HG03108 (cell line): Measurements from ENCODE around the gene CHMP3.
"Not testable (repeated sequence)": the region's sequence is repeated elsewhere in the genome, so short reads cannot be mapped to it uniquely, and the experiment has no call there.

Experiments
- ATAC-seq: cut with Tn5 transposase; IDR thresholded peaks from one replicate; pipeline ENCODE4 v1.9.1; 2021; ENCODE audit warnings: moderate library complexity; ENCODE audit not compliant: unreplicated experiment

The CHMP3 gene

GRCh38 chr2:86549963-86550725 is 13.1 kb downstream of the CHMP3 start:
- ATAC-seq, result not testable (repeated sequence)

DNA sequence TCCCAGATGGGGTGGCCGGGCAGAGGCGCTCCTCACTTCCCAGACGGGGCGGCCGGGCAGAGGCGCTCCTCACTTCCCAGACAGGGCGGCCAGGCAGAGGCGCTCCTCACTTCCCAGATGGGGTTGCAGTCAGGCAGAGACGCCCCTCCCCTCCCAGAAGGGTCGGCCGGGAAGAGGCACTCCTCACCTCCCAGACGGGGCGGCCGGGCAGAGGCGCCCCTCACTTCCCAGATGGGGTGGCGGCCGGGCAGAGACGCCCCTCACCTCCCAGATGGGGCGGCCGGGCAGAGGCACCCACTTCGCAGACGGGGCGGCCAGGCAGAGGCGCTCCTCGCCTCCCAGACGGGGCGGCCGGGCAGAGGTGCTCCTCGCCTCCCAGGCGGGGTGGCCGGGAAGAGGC is 13.8 kb downstream of the CHMP3 start:
- not testable (repeated sequence) for ATAC-seq

DNA sequence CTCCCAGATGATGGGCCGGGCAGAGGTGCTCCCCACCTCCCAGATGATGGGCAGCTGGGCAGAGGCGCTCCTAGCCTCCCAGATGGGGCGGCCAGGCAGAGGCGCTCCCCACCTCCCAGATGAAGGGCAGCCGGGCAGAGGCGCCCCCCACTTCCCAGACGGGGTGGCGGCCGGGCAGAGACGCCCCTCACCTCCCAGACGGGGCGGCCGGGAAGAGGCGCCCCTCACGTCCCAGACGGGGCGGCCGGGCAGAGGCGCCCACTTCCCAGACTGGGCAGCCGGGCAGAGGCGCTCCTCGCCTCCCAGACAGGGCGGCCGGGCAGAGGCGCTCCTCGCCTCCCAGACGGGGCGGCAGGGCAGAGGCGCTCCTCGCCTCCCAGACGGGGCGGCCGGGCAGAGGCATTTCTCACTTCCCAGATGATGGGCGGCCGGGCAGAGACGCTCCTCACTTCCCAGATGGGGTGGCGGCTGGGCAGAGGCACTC is 14.3 kb downstream of the CHMP3 start:
- not testable (repeated sequence) for ATAC-seq

DNA sequence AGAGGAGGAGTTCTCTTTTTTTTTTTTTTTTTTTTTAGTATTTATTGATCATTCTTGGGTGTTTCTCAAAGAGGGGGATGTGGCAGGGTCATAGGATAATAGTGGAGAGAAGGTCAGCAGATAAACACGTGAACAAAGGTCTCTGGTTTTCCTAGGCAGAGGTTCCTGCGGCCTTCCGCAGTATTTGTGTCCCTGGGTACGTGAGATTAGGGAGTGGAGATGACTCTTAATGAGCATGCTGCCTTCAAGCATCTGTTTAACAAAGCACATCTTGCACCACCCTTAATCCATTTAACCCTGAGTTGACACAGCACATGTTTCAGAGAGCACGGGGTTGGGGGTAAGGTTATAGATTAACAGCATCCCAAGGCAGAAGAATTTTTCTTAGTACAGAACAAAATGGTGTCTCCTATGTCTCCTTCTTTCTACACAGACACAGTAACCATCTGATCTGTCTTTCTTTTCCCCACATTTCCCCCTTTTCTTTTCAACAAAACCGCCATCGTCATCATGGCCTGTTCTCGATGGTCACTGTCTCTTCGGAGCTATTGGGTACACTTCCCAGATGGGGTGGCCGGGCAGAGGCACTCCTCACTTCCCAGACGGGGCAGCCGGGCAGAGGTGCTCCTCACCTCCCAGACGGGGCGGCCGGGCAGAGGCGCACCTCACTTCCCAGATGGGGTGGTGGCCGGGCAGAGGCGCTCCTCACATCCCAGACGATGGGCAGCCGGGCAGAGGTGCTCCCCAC is 14.9 kb downstream of the CHMP3 start:
- not testable (repeated sequence) for ATAC-seq

DNA sequence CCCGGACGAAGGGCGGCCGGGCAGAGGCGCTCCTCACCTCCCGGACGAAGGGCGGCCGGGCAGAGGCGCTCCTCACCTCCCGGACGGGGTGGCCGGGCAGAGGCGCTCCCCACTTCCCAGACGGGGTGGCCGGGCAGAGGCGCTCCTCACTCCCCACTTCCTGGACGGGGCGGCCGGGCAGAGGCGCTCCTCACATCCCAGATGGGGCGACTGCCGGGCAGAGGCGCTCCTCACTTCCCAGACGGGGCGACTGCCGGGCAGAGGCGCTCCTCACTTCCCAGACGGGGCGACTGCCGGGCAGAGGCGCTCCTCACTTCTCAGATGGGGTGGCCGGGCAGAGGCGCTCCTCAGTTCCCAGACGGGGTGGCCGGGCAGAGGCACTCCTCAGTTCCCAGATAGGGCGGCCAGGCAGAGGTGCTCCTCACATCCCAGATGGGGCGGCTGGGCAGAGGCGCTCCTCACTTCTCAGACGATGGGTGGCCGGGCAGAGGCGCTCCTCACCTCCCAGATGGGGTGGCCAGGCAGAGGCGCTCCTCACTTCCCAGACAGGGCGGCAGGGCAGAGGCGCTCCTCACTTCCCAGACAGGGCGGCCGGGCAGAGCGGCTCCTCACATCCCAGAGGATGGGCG is 17.8 kb downstream of the CHMP3 start:
- ATAC-seq, result not testable (repeated sequence)

DNA sequence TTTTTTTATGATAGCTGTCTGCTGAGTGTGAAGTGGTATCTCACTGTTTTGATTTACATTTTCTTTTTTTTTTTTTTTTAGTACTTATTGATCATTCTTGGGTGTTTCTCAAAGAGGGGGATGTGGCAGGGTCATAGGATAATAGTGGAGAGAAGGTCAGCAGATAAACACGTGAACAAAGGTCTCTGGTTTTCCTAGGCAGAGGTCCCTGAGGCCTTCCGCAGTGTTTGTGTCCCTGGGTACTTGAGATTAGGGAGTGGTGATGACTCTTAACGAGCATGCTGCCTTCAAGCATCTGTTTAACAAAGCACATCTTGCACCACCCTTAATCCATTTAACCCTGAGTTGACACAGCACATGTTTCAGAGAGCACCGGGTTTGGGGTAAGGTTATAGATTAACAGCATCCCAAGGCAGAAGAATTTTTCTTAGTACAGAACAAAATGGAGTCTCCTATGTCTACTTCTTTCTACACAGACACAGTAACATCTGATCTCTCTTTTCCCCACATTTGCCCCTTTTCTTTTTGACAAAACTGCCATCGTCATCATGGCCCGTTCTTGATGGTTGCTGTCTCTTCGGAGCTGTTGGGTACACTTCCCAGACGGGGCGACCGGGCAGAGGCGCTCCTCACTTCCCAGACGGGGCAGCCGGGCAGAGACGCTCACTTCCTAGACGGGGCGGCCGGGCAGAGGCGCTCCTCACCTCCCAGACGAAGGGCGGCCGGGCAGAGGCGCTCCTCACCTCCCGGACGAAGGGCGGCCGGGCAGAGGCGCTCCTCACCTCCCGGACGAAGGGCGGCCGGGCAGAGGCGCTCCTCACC is 18.8 kb downstream of the CHMP3 start:
- not testable (repeated sequence) for ATAC-seq

- no peak for ATAC-seq
These were observed 19.4 kb downstream of the CHMP3 start for GRCh38 chr2:86543793-86544192.

GRCh38 chr2:86543335-86543734 is 19.9 kb downstream of the CHMP3 start:
- no peak for ATAC-seq

DNA sequence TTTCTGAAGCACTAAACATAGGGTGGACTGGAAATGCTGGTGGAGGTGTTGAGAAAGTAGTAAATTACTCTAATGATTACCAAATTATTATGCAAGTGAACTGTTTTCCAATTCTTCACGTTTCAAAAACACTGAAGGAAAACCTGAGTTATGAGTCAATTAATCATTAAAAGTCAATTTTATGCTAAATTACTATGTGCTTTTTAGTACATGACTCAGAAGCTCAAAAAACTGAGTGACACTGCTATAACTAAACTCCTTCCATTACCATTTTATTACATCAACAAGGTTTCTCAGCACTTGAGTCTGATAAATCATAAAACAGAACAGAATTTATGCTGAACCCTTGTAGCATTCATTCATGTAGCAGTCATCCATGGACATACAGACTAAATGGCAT is 20.4 kb downstream of the CHMP3 start:
- ATAC-seq, result no peak

- ATAC-seq, result no peak
These were observed 21.9 kb downstream of the CHMP3 start for GRCh38 chr2:86541334-86541733.

GRCh38 chr2:86533589-86533988 is 29.7 kb downstream of the CHMP3 start:
- no peak for ATAC-seq

- ATAC-seq, result no peak
These were observed 37.6 kb downstream of the CHMP3 start for GRCh38 chr2:86525421-86526340.

GRCh38 chr2:86523491-86523890 is 39.8 kb downstream of the CHMP3 start:
- ATAC-seq, result no peak

DNA sequence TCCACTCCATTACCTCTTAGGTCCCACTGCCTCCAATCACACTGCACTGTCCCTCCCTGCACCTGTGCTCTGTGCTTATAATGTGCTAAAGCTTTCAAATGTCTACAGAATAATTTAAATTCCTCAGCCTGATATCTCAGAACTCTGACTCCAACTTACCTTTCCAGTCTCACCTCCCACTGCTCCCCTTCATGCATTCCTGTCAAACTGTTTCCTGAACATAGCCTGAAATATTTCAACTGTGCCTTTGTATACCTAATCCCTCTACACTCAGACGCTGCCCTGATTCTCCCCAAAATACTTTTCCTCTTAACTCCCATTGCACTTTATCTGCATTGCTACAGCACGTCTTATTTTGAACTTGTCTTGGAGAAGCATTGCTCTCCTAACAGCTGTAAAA is 40.5 kb downstream of the CHMP3 start:
- no peak for ATAC-seq

GRCh38 chr2:86521922-86522321 is 41.3 kb downstream of the CHMP3 start:
- no peak for ATAC-seq

DNA sequence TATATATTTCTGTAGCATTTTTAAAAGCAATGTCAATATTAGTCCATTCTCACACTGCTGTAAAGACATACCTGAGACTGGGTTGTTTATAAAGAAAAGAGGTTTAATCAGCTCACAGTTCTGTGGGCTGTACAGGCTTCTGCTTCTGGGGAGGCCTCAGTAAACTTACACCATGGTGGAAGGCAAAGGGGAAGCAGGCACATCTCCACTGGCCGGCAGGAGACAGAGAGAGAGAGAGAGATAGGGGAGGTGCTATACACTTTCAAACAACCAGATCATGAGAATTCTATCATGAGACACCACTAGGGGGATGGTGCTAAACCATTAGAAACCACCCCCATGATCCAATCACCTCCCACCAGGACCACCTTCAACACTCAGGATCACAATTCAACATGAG is 43.1 kb downstream of the CHMP3 start:
- ATAC-seq, result no peak

DNA sequence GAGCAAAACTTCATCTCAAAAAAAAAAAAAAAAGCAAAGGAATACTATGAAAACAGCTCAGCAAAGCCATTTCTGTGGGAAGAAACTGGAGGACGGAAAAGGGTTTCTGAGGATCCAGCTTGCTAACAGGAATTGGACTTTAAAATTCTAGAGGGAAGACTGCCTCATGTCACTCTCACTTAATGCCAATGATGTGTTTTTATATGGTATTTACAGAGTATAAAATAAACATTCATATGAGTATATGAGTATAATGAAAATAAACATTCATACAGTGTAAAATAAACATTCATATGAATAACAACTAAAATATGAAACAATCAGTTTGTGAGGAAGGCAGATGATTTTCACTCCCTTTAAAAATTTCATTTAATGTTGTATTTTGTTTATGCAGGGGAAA is 43.9 kb downstream of the CHMP3 start:
- ATAC-seq, result no peak

DNA sequence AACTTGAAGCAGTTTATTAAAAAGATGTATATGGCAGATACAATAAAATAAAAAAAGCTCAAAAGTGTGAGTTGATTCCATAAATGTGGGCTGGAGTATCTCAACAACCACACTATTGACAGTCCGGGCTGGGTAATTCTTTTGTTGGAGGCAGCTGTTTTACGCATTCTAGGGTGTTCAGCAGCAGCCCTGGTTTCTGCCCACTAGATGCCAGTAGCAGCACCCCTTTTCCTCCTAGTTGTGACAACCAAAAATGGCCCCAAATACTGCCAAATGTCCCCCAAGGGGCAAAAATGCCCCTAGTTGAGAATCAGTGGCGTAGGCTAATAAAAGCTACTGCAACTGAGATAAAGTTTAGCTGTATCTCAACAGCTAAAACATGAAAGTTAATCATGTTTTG is 44.8 kb downstream of the CHMP3 start:
- ATAC-seq, result no peak

DNA sequence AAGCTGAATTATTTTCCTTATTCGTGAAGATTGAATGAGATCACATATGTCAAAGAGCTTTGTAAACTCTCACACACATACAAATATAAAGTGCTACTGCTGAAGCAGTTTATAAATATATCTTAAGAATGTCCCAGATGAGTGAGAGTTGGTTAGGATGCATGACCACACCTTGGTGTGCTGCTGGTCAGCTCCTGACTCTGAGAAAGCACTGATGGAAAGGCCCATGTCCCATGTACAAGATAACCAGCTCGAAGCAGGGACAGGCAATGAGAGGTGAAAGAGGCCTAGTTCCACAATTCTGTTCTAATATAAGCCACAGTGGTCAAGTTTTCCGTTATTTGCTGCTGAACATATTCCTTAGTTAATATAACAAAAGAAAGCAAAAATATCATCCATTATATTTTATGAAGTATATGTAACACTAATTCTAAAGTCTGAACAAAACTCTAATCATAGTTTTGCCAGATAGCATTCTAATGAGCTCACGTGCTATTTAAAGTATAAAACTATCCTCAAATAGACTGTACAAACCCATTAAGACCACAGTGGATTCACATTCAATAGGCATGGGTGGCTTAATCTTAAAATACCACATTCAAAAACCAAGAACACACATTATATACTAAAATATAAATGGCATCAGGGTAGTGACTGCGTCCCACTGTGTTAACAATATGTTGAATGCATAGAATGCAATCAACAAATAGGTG is 49.1 kb downstream of the CHMP3 start:
- no peak for ATAC-seq
